ENCODE data around the gene PDGFD. TPM values are rescaled to one million over a fixed set of nuclear protein-coding genes. Genes with fewer than 3 reads are reported as not detected.

The PDGFD gene
- polyA plus RNA-seq, 1 donor (not counting 4 experiments of a cell fraction or from before 2014, with no cell fraction given): 0.28 TPM

DNA sequence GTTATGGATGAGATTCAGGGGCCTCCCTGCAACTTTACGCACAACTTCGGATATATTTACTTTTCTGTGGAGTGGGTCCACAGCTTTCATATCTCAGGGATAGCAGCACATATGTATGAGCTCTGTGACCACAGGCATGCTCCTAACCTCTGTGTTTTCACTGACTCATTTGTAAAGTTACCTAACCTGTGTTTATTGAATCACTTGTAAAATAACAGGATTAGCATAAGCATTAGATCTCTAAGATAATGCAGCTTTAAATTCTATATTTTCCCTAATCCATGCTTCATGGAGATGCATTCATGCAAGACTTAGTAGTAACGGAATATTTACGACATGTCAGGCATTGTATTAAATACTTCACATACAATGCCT, 175.4 kb downstream of the PDGFD start:
- DNase-seq (ENCODE audit: low read depth, low spot score): no peak
- Histone ChIP-seq H2AFZ (ENCODE audit: control insufficient read depth, low read length) (no peak overlapping the region), H3K9ac (ENCODE audit: control insufficient read depth, extremely low read depth, insufficient read depth, low read length) (no peak overlapping the region), H4K20me1 (ENCODE audit: control insufficient read depth, extremely low read depth, insufficient read depth, low read length) (no peaks in the 10 kb centered on the region), H3K9me1 (ENCODE audit: control insufficient read depth, extremely low read depth, insufficient read depth, low read length) (no peaks in the 10 kb centered on the region), H3K4me3 (ENCODE audit: control insufficient read depth in 2 of 3, extremely low read depth in 1 of 3, insufficient read depth in 2 of 3, low read depth in 1 of 3, low read length in 3 of 3) (no peak overlapping the region), H3K36me3 (ENCODE audit: control insufficient read depth in 2 of 2, extremely low read depth in 1 of 2, insufficient read depth in 2 of 2, low read length in 2 of 2) (no peaks in the 10 kb centered on the region), H3K4me1 (ENCODE audit: control insufficient read depth, extremely low read depth, insufficient read depth, low read length) (no peaks in the 10 kb centered on the region), H3K9me3 (ENCODE audit: control insufficient read depth, low read depth, low read length) (no peaks in the 10 kb centered on the region), H3K27ac (ENCODE audit: control insufficient read depth, insufficient read depth, low read length) (no peak overlapping the region), H3K79me2 (ENCODE audit: control insufficient read depth, insufficient read depth, low read length) (no peaks in the 10 kb centered on the region), H3K27me3 (ENCODE audit: control insufficient read depth, extremely low read depth, insufficient read depth, low read length) (no peaks in the 10 kb centered on the region), H3K4me2 (ENCODE audit: control insufficient read depth, extremely low read depth, insufficient read depth, low read depth, low read length) (no peak overlapping the region)
- FAIRE-seq: no peak
- dilution Hi-C loops (cut with MboI; ENCODE audit: extremely low pct_ligation_motif_present, low sequenced_read_pairs): no loop called here
- no peak for TF ChIP-seq EZH2 (IDR thresholded peaks at IDR 0.05; ENCODE audit: low read length)
- TF ChIP-seq, protein P1, sequence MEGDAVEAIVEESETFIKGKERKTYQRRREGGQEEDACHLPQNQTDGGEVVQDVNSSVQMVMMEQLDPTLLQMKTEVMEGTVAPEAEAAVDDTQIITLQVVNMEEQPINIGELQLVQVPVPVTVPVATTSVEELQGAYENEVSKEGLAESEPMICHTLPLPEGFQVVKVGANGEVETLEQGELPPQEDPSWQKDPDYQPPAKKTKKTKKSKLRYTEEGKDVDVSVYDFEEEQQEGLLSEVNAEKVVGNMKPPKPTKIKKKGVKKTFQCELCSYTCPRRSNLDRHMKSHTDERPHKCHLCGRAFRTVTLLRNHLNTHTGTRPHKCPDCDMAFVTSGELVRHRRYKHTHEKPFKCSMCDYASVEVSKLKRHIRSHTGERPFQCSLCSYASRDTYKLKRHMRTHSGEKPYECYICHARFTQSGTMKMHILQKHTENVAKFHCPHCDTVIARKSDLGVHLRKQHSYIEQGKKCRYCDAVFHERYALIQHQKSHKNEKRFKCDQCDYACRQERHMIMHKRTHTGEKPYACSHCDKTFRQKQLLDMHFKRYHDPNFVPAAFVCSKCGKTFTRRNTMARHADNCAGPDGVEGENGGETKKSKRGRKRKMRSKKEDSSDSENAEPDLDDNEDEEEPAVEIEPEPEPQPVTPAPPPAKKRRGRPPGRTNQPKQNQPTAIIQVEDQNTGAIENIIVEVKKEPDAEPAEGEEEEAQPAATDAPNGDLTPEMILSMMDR (optimal IDR thresholded peaks at IDR 0.05 in 1 of 3, IDR thresholded peaks at IDR 0.05 in 1 of 3, conservative IDR thresholded peaks at IDR 0.05 in 1 of 3; ENCODE audit: extremely low read depth in 1 of 3, insufficient read depth in 2 of 3, low read length in 3 of 3): no peak

DNA sequence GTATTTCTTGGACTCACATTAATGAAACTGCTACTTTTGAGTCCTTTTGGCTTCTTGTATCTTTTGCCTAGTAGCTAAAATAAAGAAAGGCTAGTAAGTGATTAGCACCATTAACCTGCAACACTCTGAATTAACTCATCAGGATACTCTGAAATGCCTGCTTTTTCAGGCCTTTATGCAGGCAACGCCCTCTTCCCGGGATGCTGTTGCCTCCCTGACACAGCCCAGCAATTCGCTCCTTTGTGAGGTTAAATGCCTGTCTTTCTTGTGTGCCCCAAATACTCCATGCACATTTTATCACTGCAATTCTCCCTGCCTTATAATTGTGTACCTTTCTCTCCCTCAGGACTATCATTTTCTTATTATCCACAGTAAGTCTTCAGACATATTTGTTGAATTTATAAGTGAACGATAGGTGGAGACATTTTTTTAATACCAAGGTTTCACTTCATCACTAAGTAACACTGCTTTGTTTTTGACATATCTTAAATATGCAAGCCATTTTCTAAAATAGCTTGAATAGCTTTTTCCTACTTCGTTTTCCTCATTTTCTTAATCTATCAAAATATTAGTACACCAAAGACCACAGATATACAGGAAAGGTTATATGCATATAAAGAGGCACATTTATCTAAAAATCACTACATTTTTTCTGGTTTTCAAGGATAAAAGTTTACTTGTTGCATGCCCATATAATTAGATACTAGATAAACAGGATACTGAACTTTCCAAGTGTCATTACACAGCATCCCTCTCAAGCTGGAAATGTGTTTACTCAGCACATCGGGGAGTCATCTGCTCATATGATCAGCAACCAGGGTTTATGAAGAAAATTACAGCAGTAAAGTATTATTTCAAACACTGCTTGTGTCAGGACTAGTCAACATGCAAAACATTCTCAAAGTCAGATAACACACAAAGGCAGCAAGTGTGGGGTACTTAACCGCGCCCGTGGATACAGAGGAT, 176.0 kb downstream of the PDGFD start:
- Histone ChIP-seq H3K4me2 (ENCODE audit: control insufficient read depth, extremely low read depth, insufficient read depth, low read depth, low read length) (no peak overlapping the region), H3K4me3 (ENCODE audit: control insufficient read depth in 2 of 3, extremely low read depth in 1 of 3, insufficient read depth in 2 of 3, low read depth in 1 of 3, low read length in 3 of 3) (no peak overlapping the region), H2AFZ (ENCODE audit: control insufficient read depth, low read length) (no peak overlapping the region), H3K9me3 (ENCODE audit: control insufficient read depth, low read depth, low read length) (no peaks in the 10 kb centered on the region), H3K9ac (ENCODE audit: control insufficient read depth, extremely low read depth, insufficient read depth, low read length) (no peak overlapping the region), H3K79me2 (ENCODE audit: control insufficient read depth, insufficient read depth, low read length) (no peaks in the 10 kb centered on the region), H4K20me1 (ENCODE audit: control insufficient read depth, extremely low read depth, insufficient read depth, low read length) (no peaks in the 10 kb centered on the region), H3K4me1 (ENCODE audit: control insufficient read depth, extremely low read depth, insufficient read depth, low read length) (no peaks in the 10 kb centered on the region), H3K27me3 (ENCODE audit: control insufficient read depth, extremely low read depth, insufficient read depth, low read length) (no peaks in the 10 kb centered on the region), H3K27ac (ENCODE audit: control insufficient read depth, insufficient read depth, low read length) (no peak overlapping the region), H3K36me3 (ENCODE audit: control insufficient read depth in 2 of 2, extremely low read depth in 1 of 2, insufficient read depth in 2 of 2, low read length in 2 of 2) (no peaks in the 10 kb centered on the region), H3K9me1 (ENCODE audit: control insufficient read depth, extremely low read depth, insufficient read depth, low read length) (no peaks in the 10 kb centered on the region)
- dilution Hi-C loops (cut with MboI; ENCODE audit: extremely low pct_ligation_motif_present, low sequenced_read_pairs): no loop called here
- FAIRE-seq (no peak), DNase-seq (ENCODE audit: low read depth, low spot score) (no peak)
- no peak for TF ChIP-seq EZH2 (IDR thresholded peaks at IDR 0.05; ENCODE audit: low read length)
- TF ChIP-seq, protein P1 (optimal IDR thresholded peaks at IDR 0.05 in 1 of 3, IDR thresholded peaks at IDR 0.05 in 1 of 3, conservative IDR thresholded peaks at IDR 0.05 in 1 of 3; ENCODE audit: extremely low read depth in 1 of 3, insufficient read depth in 2 of 3, low read length in 3 of 3): no peak
